ENCODE results near the gene AGTPBP1. TPM values are rescaled to one million over a fixed set of nuclear protein-coding genes. Genes with fewer than 3 reads are reported as not detected.
A peak's percentile ranks its signal among the peaks of the same experiment; 100 is the strongest.

The AGTPBP1 gene
- total RNA-seq, 1 donor, result 6.9 TPM

DNA sequence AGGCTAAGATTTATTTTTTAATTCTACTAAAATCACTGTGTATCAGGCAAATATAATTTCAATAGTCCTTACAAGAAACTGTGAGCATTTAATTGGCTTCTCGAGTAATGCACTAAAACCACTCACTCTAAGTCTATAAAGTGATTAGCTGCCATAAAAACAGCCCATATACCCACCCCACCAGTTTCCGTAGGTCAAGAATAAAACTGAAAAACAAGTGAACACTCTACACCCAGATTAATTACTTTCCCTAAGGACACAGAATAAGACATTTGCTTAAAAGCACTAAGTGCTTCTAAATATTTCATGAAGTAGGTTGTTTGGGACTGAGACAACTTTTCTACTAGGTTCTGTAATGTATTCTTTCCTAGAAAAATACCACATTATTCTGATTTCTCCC lies 194.2 kb downstream of the AGTPBP1 start:
- no peak overlapping the region for H3K4me3 ChIP-seq (ENCODE audit: low read depth, low read length)
- DNase-seq (ENCODE audit: low read depth), result no peak
- TF ChIP-seq, protein P1, sequence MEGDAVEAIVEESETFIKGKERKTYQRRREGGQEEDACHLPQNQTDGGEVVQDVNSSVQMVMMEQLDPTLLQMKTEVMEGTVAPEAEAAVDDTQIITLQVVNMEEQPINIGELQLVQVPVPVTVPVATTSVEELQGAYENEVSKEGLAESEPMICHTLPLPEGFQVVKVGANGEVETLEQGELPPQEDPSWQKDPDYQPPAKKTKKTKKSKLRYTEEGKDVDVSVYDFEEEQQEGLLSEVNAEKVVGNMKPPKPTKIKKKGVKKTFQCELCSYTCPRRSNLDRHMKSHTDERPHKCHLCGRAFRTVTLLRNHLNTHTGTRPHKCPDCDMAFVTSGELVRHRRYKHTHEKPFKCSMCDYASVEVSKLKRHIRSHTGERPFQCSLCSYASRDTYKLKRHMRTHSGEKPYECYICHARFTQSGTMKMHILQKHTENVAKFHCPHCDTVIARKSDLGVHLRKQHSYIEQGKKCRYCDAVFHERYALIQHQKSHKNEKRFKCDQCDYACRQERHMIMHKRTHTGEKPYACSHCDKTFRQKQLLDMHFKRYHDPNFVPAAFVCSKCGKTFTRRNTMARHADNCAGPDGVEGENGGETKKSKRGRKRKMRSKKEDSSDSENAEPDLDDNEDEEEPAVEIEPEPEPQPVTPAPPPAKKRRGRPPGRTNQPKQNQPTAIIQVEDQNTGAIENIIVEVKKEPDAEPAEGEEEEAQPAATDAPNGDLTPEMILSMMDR (IDR thresholded peaks at IDR 0.05; ENCODE audit: insufficient read depth, low read depth, low read length), result no peak

DNA sequence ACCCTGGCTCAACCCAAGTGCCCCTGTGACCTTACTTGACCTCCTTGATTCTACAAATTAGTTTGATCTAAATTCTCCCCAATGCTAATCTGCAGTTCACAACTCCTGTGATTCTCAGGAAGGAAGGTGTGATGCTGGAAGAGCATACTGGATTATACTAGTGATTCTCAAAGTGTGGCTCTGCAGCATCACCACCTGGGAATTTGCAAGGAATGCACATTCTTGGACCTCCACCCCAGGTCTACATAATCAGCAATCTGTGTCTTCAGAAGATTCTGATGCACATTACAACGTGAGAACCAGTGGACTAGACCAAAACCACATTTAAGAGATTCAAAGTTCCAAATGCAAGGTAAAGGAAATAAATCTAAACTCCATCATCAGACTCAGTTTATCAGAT lies 198.6 kb downstream of the AGTPBP1 start:
- DNase-seq (ENCODE audit: low read depth), result no peak
- no peak overlapping the region for H3K4me3 ChIP-seq (ENCODE audit: low read depth, low read length)
- TF ChIP-seq, protein P1 (IDR thresholded peaks at IDR 0.05; ENCODE audit: insufficient read depth, low read depth, low read length), result no peak

DNA sequence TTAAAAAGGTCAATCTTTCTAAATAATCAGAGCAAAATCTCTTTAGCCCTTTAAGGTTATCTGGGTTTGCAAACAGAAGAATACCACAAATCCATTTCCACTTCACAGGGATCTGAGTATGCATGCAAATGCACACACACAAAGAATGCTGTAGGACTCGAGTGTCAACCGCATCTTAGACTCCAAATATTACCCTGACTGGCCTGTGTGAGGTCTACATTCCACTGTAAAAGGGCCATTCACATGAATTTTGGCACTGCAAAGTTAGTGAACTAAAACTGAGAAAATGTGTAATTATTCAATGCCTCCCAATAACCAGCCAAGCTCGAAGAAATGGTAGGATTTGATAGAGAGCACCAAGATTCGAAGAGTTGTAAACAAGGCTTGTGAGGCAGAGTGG lies 199.9 kb downstream of the AGTPBP1 start:
- no peak for DNase-seq (ENCODE audit: low read depth)
- no peak overlapping the region for H3K4me3 ChIP-seq (ENCODE audit: low read depth, low read length)
- TF ChIP-seq, protein P1 (IDR thresholded peaks at IDR 0.05; ENCODE audit: insufficient read depth, low read depth, low read length), result no peak

DNA sequence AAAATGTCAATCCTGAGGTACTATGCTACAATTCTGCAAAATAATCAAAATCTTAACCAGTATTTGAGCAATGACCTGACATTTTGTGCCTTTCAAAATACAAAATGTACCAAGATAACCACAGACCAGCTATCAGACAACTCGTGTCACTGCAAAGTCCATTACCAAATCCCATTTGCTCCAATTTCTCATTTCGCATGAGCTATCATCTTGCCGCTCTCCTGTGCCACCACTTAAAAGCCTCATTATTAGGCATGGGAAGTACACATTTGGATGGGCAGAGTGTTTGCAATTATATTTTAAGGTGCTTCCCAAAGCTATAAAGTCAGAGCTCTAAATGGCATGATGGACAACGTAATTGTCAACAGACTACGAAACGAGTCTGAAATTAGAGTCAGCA lies 205.2 kb downstream of the AGTPBP1 start:
- H3K4me3 ChIP-seq (ENCODE audit: low read depth, low read length), result no peak overlapping the region
- TF ChIP-seq, protein P1 (IDR thresholded peaks at IDR 0.05; ENCODE audit: insufficient read depth, low read depth, low read length), result no peak
- DNase-seq (ENCODE audit: low read depth), result no peak

DNA sequence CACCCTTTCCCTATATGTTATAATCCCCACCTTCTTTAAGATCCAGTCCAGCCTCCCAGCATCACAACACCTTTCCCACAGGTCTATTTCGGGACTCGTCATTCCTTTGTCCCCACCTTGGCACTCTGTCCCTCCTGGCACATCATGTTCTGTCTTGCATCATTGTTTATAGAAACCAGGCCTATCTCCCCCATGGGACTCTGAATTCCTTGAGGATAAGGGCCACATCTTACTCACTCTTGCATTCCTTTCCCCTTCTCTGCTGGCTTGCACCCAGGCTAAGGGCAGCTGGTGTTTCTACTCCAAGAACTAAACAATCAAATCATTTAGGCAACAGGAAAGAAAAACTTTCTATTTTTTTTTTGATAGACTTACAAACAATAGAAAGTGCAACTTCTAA lies 205.7 kb downstream of the AGTPBP1 start:
- DNase-seq (ENCODE audit: low read depth), result peak; percentile 28
- no peak overlapping the region for H3K4me3 ChIP-seq (ENCODE audit: low read depth, low read length)
- TF ChIP-seq, protein P1 (IDR thresholded peaks at IDR 0.05; ENCODE audit: insufficient read depth, low read depth, low read length), result no peak

DNA sequence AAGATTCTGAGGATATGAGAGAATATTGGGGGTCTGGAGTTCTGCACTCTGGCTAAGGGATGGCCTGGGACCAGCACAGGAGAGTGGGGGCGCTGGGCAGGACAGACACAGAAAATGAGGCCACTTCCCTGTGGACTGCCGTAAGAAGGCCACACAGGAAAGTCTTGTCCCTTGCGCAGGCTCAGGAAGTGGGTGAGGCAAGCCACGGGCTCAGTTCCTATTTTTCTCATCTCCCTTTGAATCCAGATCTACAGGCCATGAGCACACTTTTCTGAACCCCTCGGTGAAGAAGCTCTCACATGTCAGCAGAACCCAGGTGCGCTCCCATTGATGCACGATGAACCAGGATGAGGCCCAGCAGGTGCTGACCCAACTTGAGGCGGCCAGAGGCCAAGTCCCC lies 207.4 kb downstream of the AGTPBP1 start:
- TF ChIP-seq, protein P1 (IDR thresholded peaks at IDR 0.05; ENCODE audit: insufficient read depth, low read depth, low read length), result no peak
- H3K4me3 ChIP-seq (ENCODE audit: low read depth, low read length), result no peak overlapping the region
- no peak for DNase-seq (ENCODE audit: low read depth)

DNA sequence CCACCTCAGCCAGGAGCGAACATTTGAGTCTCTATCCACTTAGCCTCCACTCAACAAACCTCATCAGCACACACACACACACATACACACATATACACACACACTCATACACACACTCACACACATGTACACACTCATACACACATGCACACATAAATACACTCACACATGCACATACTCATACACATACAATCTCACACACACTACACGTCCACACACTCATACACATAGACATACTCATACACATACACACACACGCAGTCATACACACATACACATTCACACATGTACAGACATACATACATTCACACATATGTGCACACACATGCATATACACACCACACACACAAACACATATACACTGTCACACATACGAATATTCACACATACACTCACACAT lies 208.2 kb downstream of the AGTPBP1 start:
- no peak overlapping the region for H3K4me3 ChIP-seq (ENCODE audit: low read depth, low read length)
- no peak for DNase-seq (ENCODE audit: low read depth)
- TF ChIP-seq, protein P1 (IDR thresholded peaks at IDR 0.05; ENCODE audit: insufficient read depth, low read depth, low read length), result no peak
